HEK293 (cell line): ENCODE results near the gene DTWD2.

ENCODE experiments used
- BCL11A ChIP-seq: fragments of 450-650 bp; formaldehyde crosslinking; IDR thresholded peaks from 2 replicates; pipeline ENCODE4 v1.5.1; 2016; ENCODE audit warnings: low read depth, missing biosample characterization, missing genetic modification characterization
- GLIS1 ChIP-seq: fragments of 450-650 bp; formaldehyde crosslinking; IDR thresholded peaks from 2 replicates; pipeline ENCODE4 v1.5.1; 2016; ENCODE audit warnings: missing biosample characterization, missing genetic modification characterization
- MYNN ChIP-seq: fragments of 450-650 bp; formaldehyde crosslinking; IDR thresholded peaks from 2 replicates; pipeline ENCODE4 v1.5.1; 2016; ENCODE audit warnings: missing biosample characterization, missing genetic modification characterization, borderline replicate concordance
- TCF7L2 ChIP-seq: IDR thresholded peaks from 2 replicates; pipeline ENCODE4 v1.6.1; 2011; ENCODE audit warnings: low read depth, mild to moderate bottlenecking, inconsistent platforms, low read length, moderate library complexity, borderline replicate concordance
- YY1 ChIP-seq: fragments of 450-650 bp; formaldehyde crosslinking; IDR thresholded peaks from 2 replicates; pipeline ENCODE4 v1.5.1; 2018; ENCODE audit warnings: missing biosample characterization, missing genetic modification characterization
- ZNF184 ChIP-seq: fragments of 450-650 bp; IDR thresholded peaks from 2 replicates; pipeline ENCODE4 v1.5.1; 2018; ENCODE audit warnings: missing biosample characterization, mild to moderate bottlenecking, missing genetic modification characterization
- ZNF24 ChIP-seq: fragments of 450-650 bp; formaldehyde crosslinking; IDR thresholded peaks from 2 replicates; pipeline ENCODE4 v1.5.1; 2016; ENCODE audit warnings: missing biosample characterization, missing genetic modification characterization
- ZNF274 ChIP-seq, 2 experiments: fragments of 200-500 bp in 1 of 2; fragments of 450-650 bp in 1 of 2; sonication (Bioruptor generic) in 1 of 2; formaldehyde crosslinking in 1 of 2; IDR thresholded peaks; 2 replicates each; pipeline versions ENCODE4 v1.5.1 to v1.6.1; 2014 to 2016; ENCODE audit warnings: borderline replicate concordance in 1 of 2, inconsistent platforms in 1 of 2, low read length in 1 of 2, missing biosample characterization in 1 of 2, missing genetic modification characterization in 1 of 2
- ZNF324 ChIP-seq: fragments of 450-650 bp; formaldehyde crosslinking; IDR thresholded peaks from 2 replicates; pipeline ENCODE4 v1.5.1; 2016; ENCODE audit warnings: missing biosample characterization, missing genetic modification characterization
- ZNF555 ChIP-seq: fragments of 450-650 bp; formaldehyde crosslinking; conservative IDR thresholded peaks from 2 replicates; pipeline ENCODE4 v1.5.1; 2017; ENCODE audit warnings: missing biosample characterization, mild to moderate bottlenecking, missing genetic modification characterization, inconsistent platforms
- TF ChIP-seq, protein P1 (sequence below): fragments of 450-650 bp; formaldehyde crosslinking; IDR thresholded peaks from 2 replicates; pipeline ENCODE4 v1.5.1; 2017; ENCODE audit warnings: missing biosample characterization, missing genetic modification characterization
- TF ChIP-seq, protein P2 (sequence below): fragments of 450-650 bp; formaldehyde crosslinking; IDR thresholded peaks from 2 replicates; pipeline ENCODE4 v1.5.1; 2016; ENCODE audit warnings: missing biosample characterization, missing genetic modification characterization
- TF ChIP-seq, protein P3 (sequence below): fragments of 450-650 bp; formaldehyde crosslinking; IDR thresholded peaks from 2 replicates; pipeline ENCODE4 v1.5.1; 2016; ENCODE audit warnings: missing biosample characterization, missing genetic modification characterization

- TF ChIP-seq TCF7L2, result no peak
- TF ChIP-seq, protein P1, sequence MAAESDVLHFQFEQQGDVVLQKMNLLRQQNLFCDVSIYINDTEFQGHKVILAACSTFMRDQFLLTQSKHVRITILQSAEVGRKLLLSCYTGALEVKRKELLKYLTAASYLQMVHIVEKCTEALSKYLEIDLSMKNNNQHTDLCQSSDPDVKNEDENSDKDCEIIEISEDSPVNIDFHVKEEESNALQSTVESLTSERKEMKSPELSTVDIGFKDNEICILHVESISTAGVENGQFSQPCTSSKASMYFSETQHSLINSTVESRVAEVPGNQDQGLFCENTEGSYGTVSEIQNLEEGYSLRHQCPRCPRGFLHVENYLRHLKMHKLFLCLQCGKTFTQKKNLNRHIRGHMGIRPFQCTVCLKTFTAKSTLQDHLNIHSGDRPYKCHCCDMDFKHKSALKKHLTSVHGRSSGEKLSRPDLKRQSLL (tag by site-specific recombination), result no peak
- TF ChIP-seq ZNF24 (tag by site-specific recombination), result no peak
- TF ChIP-seq, protein P2, sequence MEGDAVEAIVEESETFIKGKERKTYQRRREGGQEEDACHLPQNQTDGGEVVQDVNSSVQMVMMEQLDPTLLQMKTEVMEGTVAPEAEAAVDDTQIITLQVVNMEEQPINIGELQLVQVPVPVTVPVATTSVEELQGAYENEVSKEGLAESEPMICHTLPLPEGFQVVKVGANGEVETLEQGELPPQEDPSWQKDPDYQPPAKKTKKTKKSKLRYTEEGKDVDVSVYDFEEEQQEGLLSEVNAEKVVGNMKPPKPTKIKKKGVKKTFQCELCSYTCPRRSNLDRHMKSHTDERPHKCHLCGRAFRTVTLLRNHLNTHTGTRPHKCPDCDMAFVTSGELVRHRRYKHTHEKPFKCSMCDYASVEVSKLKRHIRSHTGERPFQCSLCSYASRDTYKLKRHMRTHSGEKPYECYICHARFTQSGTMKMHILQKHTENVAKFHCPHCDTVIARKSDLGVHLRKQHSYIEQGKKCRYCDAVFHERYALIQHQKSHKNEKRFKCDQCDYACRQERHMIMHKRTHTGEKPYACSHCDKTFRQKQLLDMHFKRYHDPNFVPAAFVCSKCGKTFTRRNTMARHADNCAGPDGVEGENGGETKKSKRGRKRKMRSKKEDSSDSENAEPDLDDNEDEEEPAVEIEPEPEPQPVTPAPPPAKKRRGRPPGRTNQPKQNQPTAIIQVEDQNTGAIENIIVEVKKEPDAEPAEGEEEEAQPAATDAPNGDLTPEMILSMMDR (tag by site-specific recombination), result no peak
- TF ChIP-seq ZNF324, result no peak
- TF ChIP-seq ZNF184 (tag by site-specific recombination), result no peak
- TF ChIP-seq MYNN (tag by site-specific recombination), result no peak
- TF ChIP-seq, protein P3, sequence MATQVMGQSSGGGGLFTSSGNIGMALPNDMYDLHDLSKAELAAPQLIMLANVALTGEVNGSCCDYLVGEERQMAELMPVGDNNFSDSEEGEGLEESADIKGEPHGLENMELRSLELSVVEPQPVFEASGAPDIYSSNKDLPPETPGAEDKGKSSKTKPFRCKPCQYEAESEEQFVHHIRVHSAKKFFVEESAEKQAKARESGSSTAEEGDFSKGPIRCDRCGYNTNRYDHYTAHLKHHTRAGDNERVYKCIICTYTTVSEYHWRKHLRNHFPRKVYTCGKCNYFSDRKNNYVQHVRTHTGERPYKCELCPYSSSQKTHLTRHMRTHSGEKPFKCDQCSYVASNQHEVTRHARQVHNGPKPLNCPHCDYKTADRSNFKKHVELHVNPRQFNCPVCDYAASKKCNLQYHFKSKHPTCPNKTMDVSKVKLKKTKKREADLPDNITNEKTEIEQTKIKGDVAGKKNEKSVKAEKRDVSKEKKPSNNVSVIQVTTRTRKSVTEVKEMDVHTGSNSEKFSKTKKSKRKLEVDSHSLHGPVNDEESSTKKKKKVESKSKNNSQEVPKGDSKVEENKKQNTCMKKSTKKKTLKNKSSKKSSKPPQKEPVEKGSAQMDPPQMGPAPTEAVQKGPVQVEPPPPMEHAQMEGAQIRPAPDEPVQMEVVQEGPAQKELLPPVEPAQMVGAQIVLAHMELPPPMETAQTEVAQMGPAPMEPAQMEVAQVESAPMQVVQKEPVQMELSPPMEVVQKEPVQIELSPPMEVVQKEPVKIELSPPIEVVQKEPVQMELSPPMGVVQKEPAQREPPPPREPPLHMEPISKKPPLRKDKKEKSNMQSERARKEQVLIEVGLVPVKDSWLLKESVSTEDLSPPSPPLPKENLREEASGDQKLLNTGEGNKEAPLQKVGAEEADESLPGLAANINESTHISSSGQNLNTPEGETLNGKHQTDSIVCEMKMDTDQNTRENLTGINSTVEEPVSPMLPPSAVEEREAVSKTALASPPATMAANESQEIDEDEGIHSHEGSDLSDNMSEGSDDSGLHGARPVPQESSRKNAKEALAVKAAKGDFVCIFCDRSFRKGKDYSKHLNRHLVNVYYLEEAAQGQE (tag by site-specific recombination), result no peak
- TF ChIP-seq GLIS1 (tag by site-specific recombination), result no peak
- TF ChIP-seq BCL11A (tag by site-specific recombination), result no peak
- no peak for TF ChIP-seq ZNF555 (tag by site-specific recombination)
- no peak for TF ChIP-seq YY1
- TF ChIP-seq ZNF274 (IDR thresholded peaks at IDR 0.05; ENCODE audit: low read length), result no peak
- no peak for TF ChIP-seq ZNF274 (tag by site-specific recombination; IDR thresholded peaks at IDR 0.05; ENCODE audit: borderline replicate concordance)
Observed at GRCh38 chr5:118931564-118931963, 56.8 kb downstream of the DTWD2 start.
